IMR-90 (cell line): Measurements from ENCODE around the gene RTP4.

Experiments
- CTCF ChIP-seq: conservative IDR thresholded peaks from 2 replicates; pipeline ENCODE4 v1.5.1; 2012; ENCODE audit warnings: mild to moderate bottlenecking, low read depth, low read length, improper control_type of control experiment
- POLR2A ChIP-seq: IDR thresholded peaks from 2 replicates; pipeline ENCODE4 v1.6.1; 2012; ENCODE audit warnings: mild to moderate bottlenecking, low read depth, low read length

- TF ChIP-seq CTCF (no peak), POLR2A (no peak)
Measured at GRCh38 chr3:187343670-187344069, 24.5 kb upstream of the RTP4 start.
